ENCODE data around the gene LILRB4. TPM values are rescaled to one million over a fixed set of nuclear protein-coding genes. Genes with fewer than 3 reads are reported as not detected.

LILRB4 gene
- total RNA-seq, 2 experiments from 2014 or later = 0.82 to 3.0 TPM

GRCh38 chr19:54667217-54667616 is 4.4 kb downstream of the LILRB4 start:
- DNase-seq (ENCODE audit: low spot score) = no peak
- Histone ChIP-seq H3K4me1 (ENCODE audit: insufficient read depth, low read length, poor library complexity, severe bottlenecking) (peaks cover 11% of the 10 kb centered on the region), H3K79me2 (ENCODE audit: insufficient read depth, low read depth, low read length) (no peaks in the 10 kb centered on the region), H2AFZ (ENCODE audit: low read length) (no peak overlapping the region), H3K4me2 (ENCODE audit: low read length) (no peak overlapping the region), H3K27ac (ENCODE audit: low read depth, low read length, poor library complexity, severe bottlenecking) (no peak overlapping the region), H3K36me3 (ENCODE audit: insufficient read depth, low read length) (no peaks in the 10 kb centered on the region), H3K4me3 (ENCODE audit: low read depth, low read length, poor library complexity, severe bottlenecking) (no peak overlapping the region), H3K9me3 (ENCODE audit: low read length) (no peaks in the 10 kb centered on the region), H4K20me1 (ENCODE audit: insufficient read depth, low read length) (no peaks in the 10 kb centered on the region), H3K9me2 (ENCODE audit: insufficient read depth, low read length) (no peaks in the 10 kb centered on the region)
- ChIA-PET CTCF (ENCODE audit: unreplicated experiment) (no interaction called here), POLR2A (interaction anchor here (0.6 kb wide), 1 partner anchor 224 kb away, joined by 7 read pairs; no protein-coding TSS in a partner anchor)
- no TSS peak for BruUV-seq (replicated peaks)
- TF ChIP-seq CTCF (conservative IDR thresholded peaks at IDR 0.05; ENCODE audit: low read length) (no peak), EZH2phosphoT487 (IDR thresholded peaks at IDR 0.05; ENCODE audit: borderline replicate concordance, low read depth, low read length) (no peak)
- intact Hi-C loops (cut with micrococcal nuclease; ENCODE audit: unreplicated experiment) = no loop called here

- ChIA-PET POLR2A (no interaction called here), CTCF (ENCODE audit: unreplicated experiment) (no interaction called here)
- DNase-seq (ENCODE audit: low spot score) = no peak
- no peak overlapping the region for H3K4me3 ChIP-seq (ENCODE audit: low read depth, low read length, poor library complexity, severe bottlenecking)
- no peak overlapping the region for H2AFZ ChIP-seq (ENCODE audit: low read length)
- H3K9me2 ChIP-seq (ENCODE audit: insufficient read depth, low read length) = no peaks in the 10 kb centered on the region
- no peaks in the 10 kb centered on the region for H3K9me3 ChIP-seq (ENCODE audit: low read length)
- no peaks in the 10 kb centered on the region for H3K79me2 ChIP-seq (ENCODE audit: insufficient read depth, low read depth, low read length)
- H4K20me1 ChIP-seq (ENCODE audit: insufficient read depth, low read length) = no peaks in the 10 kb centered on the region
- H3K4me2 ChIP-seq (ENCODE audit: low read length) = no peak overlapping the region
- intact Hi-C loops (cut with micrococcal nuclease; ENCODE audit: unreplicated experiment) = no loop called here
- BruUV-seq (replicated peaks) = no TSS peak
- H3K4me1 ChIP-seq (ENCODE audit: insufficient read depth, low read length, poor library complexity, severe bottlenecking) = peaks cover 3% of the 10 kb centered on the region
- TF ChIP-seq EZH2phosphoT487 (IDR thresholded peaks at IDR 0.05; ENCODE audit: borderline replicate concordance, low read depth, low read length) = no peak
- H3K27ac ChIP-seq (ENCODE audit: low read depth, low read length, poor library complexity, severe bottlenecking) = no peak overlapping the region
- H3K36me3 ChIP-seq (ENCODE audit: insufficient read depth, low read length) = no peaks in the 10 kb centered on the region
Observed at GRCh38 chr19:54668353-54668752, 5.6 kb downstream of the LILRB4 start.

GRCh38 chr19:54670576-54671357 is 8.0 kb downstream of the LILRB4 start:
- H3K36me3 ChIP-seq (ENCODE audit: insufficient read depth, low read length) = no peaks in the 10 kb centered on the region
- no peaks in the 10 kb centered on the region for H3K9me3 ChIP-seq (ENCODE audit: low read length)
- POLR2A ChIA-PET = interaction anchor here (0.5 kb wide), 1 partner anchor 297 kb away, joined by 3 read pairs; no protein-coding TSS in a partner anchor
- H3K4me3 ChIP-seq (ENCODE audit: low read depth, low read length, poor library complexity, severe bottlenecking) = no peak overlapping the region
- peaks cover 1% of the 10 kb centered on the region for H3K4me1 ChIP-seq (ENCODE audit: insufficient read depth, low read length, poor library complexity, severe bottlenecking)
- no peak overlapping the region for H3K4me2 ChIP-seq (ENCODE audit: low read length)
- TF ChIP-seq EZH2phosphoT487 (IDR thresholded peaks at IDR 0.05; ENCODE audit: borderline replicate concordance, low read depth, low read length) (no peak), CTCF (conservative IDR thresholded peaks at IDR 0.05; ENCODE audit: low read length) (no peak)
- H3K9me2 ChIP-seq (ENCODE audit: insufficient read depth, low read length) = no peaks in the 10 kb centered on the region
- no peak overlapping the region for H3K27ac ChIP-seq (ENCODE audit: low read depth, low read length, poor library complexity, severe bottlenecking)
- DNase-seq (ENCODE audit: low spot score) = no peak
- no peaks in the 10 kb centered on the region for H3K79me2 ChIP-seq (ENCODE audit: insufficient read depth, low read depth, low read length)
- no peak overlapping the region for H2AFZ ChIP-seq (ENCODE audit: low read length)
- H4K20me1 ChIP-seq (ENCODE audit: insufficient read depth, low read length) = no peaks in the 10 kb centered on the region
- BruUV-seq (replicated peaks) = no TSS peak
- CTCF ChIA-PET (ENCODE audit: unreplicated experiment) = no interaction called here
- intact Hi-C loops (cut with micrococcal nuclease; ENCODE audit: unreplicated experiment) = no loop called here
